Karpas-422 (cell line): Measurements from ENCODE around the gene RACK1. TPM values are rescaled to one million over a fixed set of nuclear protein-coding genes. Genes with fewer than 3 reads are reported as not detected.

Experiments used
- DNase-seq: peaks from one replicate; pipeline ENCODE4 v3.0.0-alpha.2; 2015
- H2AFZ ChIP-seq: fragments of 200-600 bp; sonication (generic); 2 replicates; pipeline ENCODE4 v1.6.1; 2014; ENCODE audit warnings: antibody characterized with exemption, low read length, mixed read lengths
- H3K27ac ChIP-seq: fragments of 200-600 bp; sonication (generic); 2 replicates; pipeline ENCODE4 v1.5.1; 2014; ENCODE audit warnings: mild to moderate bottlenecking, low read length, moderate library complexity
- H3K27me3 ChIP-seq: fragments of 200-600 bp; sonication (generic); 2 replicates; pipeline ENCODE4 v1.6.1; 2014; ENCODE audit warnings: low read length, mixed read lengths
- H3K36me3 ChIP-seq: fragments of 200-600 bp; sonication (generic); 2 replicates; pipeline ENCODE4 v1.6.1; 2014; ENCODE audit warnings: low read length, mixed read lengths; ENCODE audit not compliant: insufficient read depth
- H3K4me1 ChIP-seq: fragments of 200-600 bp; sonication (generic); 2 replicates; pipeline ENCODE4 v1.6.1; 2014; ENCODE audit warnings: mild to moderate bottlenecking, low read length, mixed read lengths
- H3K4me2 ChIP-seq: fragments of 200-600 bp; sonication (generic); 2 replicates; pipeline ENCODE4 v1.6.1; 2014; ENCODE audit warnings: low read length, low read depth, mild to moderate bottlenecking; ENCODE audit not compliant: poor library complexity, severe bottlenecking
- H3K4me3 ChIP-seq: fragments of 200-600 bp; sonication (generic); 2 replicates; pipeline ENCODE4 v1.5.1; 2014; ENCODE audit warnings: mild to moderate bottlenecking, antibody characterized with exemption, low read length, mixed read lengths
- H3K79me2 ChIP-seq: fragments of 200-600 bp; sonication (generic); 2 replicates; pipeline ENCODE4 v1.6.1; 2014; ENCODE audit warnings: mild to moderate bottlenecking, low read length, mixed read lengths
- H3K9ac ChIP-seq: fragments of 200-600 bp; sonication (generic); 2 replicates; pipeline ENCODE4 v1.6.0; 2014; ENCODE audit warnings: low read length
- H3K9me2 ChIP-seq: fragments of 200-600 bp; sonication (generic), shearing (Covaris generic); replicated peaks from 2 replicates; pipeline ENCODE4 v1.6.0; 2014; ENCODE audit warnings: mild to moderate bottlenecking, low read length, moderate library complexity; ENCODE audit not compliant: insufficient read depth
- H3K9me3 ChIP-seq: fragments of 300-700, 200-600 bp; sonication (generic); 2 replicates; pipeline ENCODE4 v1.6.1; 2014; ENCODE audit warnings: low read length, mixed read lengths
- H4K20me1 ChIP-seq: fragments of 200-600 bp; sonication (generic); 2 replicates; pipeline ENCODE4 v1.6.1; 2014; ENCODE audit warnings: mild to moderate bottlenecking, antibody characterized with exemption, low read length, low read depth; ENCODE audit not compliant: insufficient read depth
- total RNA-seq: library from RNA; depleted of rRNA; stranded (reverse); fragments of >200 nt; shearing (Covaris generic); gene quantifications from 2 replicates; pipeline ENCODE4 v1.2.3, GENCODE V29; 2014; ENCODE audit warnings: low replicate concordance

The RACK1 gene
- total RNA-seq, 1 experiment from 2014 or later: 7,026 TPM

- H2AFZ ChIP-seq: no peak overlapping the region
- peaks cover under 1% of the 10 kb centered on the region; the same call in 1 of the 2 replicates for H4K20me1 ChIP-seq
- H3K9me3 ChIP-seq: no peaks in the 10 kb centered on the region
- H3K36me3 ChIP-seq: peaks cover 7% of the 10 kb centered on the region
- peak overlapping the region; percentile 93 for H3K9ac ChIP-seq
- H3K9me2 ChIP-seq: no peaks in the 10 kb centered on the region
- peaks cover 57% of the 10 kb centered on the region for H3K4me1 ChIP-seq
- peak overlapping the region; percentile 88 for H3K4me3 ChIP-seq
- DNase-seq: peak; percentile 48
- no peaks in the 10 kb centered on the region for H3K27me3 ChIP-seq
- peak overlapping the region; percentile 85 for H3K4me2 ChIP-seq
- peaks cover 82% of the 10 kb centered on the region for H3K79me2 ChIP-seq
- peak overlapping the region; percentile 94 for H3K27ac ChIP-seq
Measured at GRCh38 chr5:181248277-181248676, 4.6 kb upstream of the RACK1 start.

DNA sequence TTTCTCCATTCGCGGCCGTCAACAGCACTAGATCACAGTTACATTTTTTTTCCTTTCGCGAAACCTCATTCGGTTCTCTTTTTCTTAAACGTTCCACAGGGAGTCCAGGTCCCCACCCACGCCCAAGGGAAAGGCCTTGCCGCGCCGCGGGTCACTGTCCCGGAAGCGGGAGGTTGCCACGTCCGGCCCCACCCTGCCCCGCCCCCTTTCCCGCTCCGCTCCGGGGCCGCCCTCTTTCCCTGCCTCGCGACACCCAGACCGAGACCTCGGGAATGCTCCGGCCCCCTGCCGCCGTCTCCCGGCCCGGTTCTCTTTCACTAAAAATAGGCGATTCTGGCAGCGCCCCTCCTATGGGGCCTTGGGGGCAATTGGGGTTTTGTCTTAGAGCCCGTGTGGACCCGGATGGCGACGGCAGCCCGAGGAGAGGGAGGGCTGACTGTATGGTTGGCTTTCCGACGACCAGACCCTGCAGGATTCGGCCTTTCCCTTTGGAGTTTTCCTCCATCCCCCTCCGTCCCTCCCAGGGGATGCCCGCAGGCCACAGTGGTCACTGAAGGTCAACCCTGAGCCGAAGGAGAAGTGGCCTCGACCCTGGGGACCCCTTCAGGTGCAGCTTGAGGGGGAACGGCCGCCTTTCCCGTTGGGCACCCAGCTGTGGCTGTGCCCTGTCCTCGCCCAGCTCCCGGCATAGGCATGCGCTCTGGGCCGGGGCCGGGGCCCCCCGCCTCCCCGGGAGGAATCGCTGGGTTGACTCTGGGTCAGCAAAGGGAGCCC, 2.8 kb upstream of the RACK1 start:
- Histone ChIP-seq H3K4me2 (peak overlapping the region; percentile 85), H3K9me2 (no peaks in the 10 kb centered on the region), H3K36me3 (peaks cover 20% of the 10 kb centered on the region), H3K27me3 (no peaks in the 10 kb centered on the region), H3K9ac (peak overlapping the region; percentile 93), H3K4me1 (peaks cover 67% of the 10 kb centered on the region), H3K27ac (peak overlapping the region; percentile 94), H3K9me3 (no peaks in the 10 kb centered on the region), H3K79me2 (peaks cover 84% of the 10 kb centered on the region), H2AFZ (peak overlapping the region; percentile 78; the same call in 1 of the 2 replicates), H4K20me1 (peaks cover 18% of the 10 kb centered on the region), H3K4me3 (peak overlapping the region; percentile 88)
- DNase-seq: peak; percentile 93

GRCh38 chr5:181245427-181246275, 1.9 kb upstream of the RACK1 start:
- no peaks in the 10 kb centered on the region for H3K27me3 ChIP-seq
- no peaks in the 10 kb centered on the region for H3K9me2 ChIP-seq
- H3K36me3 ChIP-seq: peaks cover 25% of the 10 kb centered on the region
- peak overlapping the region; percentile 36; the same call in 1 of the 2 replicates for H2AFZ ChIP-seq
- H3K4me1 ChIP-seq: peaks cover 66% of the 10 kb centered on the region
- H3K4me3 ChIP-seq: peak overlapping the region; percentile 88
- H3K27ac ChIP-seq: peak overlapping the region; percentile 94
- peak; percentile 54 for DNase-seq
- peaks cover 26% of the 10 kb centered on the region for H4K20me1 ChIP-seq
- peak overlapping the region; percentile 93 for H3K9ac ChIP-seq
- H3K4me2 ChIP-seq: peak overlapping the region; percentile 85
- peaks cover 82% of the 10 kb centered on the region for H3K79me2 ChIP-seq
- H3K9me3 ChIP-seq: no peaks in the 10 kb centered on the region

- Histone ChIP-seq H3K79me2 (peaks cover 57% of the 10 kb centered on the region), H3K27ac (peak overlapping the region; percentile 94), H3K9me3 (no peaks in the 10 kb centered on the region), H3K9ac (peak overlapping the region; percentile 93), H3K4me3 (peak overlapping the region; percentile 88), H3K4me2 (peak overlapping the region; percentile 85), H3K4me1 (peaks cover 48% of the 10 kb centered on the region), H3K36me3 (peaks cover 41% of the 10 kb centered on the region), H3K27me3 (no peaks in the 10 kb centered on the region), H3K9me2 (no peaks in the 10 kb centered on the region), H4K20me1 (peaks cover 39% of the 10 kb centered on the region), H2AFZ (no peak overlapping the region)
- peak; percentile 59 for DNase-seq
Measured at GRCh38 chr5:181243018-181243563, 615 bp downstream of the RACK1 start.

- Histone ChIP-seq H3K27ac (peak overlapping the region; percentile 94), H3K4me1 (peaks cover 39% of the 10 kb centered on the region), H3K9me3 (no peaks in the 10 kb centered on the region), H4K20me1 (peaks cover 47% of the 10 kb centered on the region), H3K27me3 (no peaks in the 10 kb centered on the region), H3K9ac (peak overlapping the region; percentile 93), H3K9me2 (no peaks in the 10 kb centered on the region), H2AFZ (no peak overlapping the region), H3K4me3 (peak overlapping the region; percentile 88), H3K36me3 (peaks cover 50% of the 10 kb centered on the region), H3K4me2 (peak overlapping the region; percentile 85), H3K79me2 (peaks cover 47% of the 10 kb centered on the region)
- DNase-seq: no peak
Measured at GRCh38 chr5:181242031-181242451, 1.7 kb downstream of the RACK1 start.

- peak overlapping the region; percentile 88; the same call in 1 of the 2 replicates for H3K4me3 ChIP-seq
- H3K4me1 ChIP-seq: peaks cover 35% of the 10 kb centered on the region
- no peaks in the 10 kb centered on the region for H3K9me2 ChIP-seq
- H4K20me1 ChIP-seq: peaks cover 47% of the 10 kb centered on the region
- H3K27me3 ChIP-seq: no peaks in the 10 kb centered on the region
- H3K9me3 ChIP-seq: no peaks in the 10 kb centered on the region
- peak overlapping the region; percentile 94 for H3K27ac ChIP-seq
- peak overlapping the region; percentile 93 for H3K9ac ChIP-seq
- H3K4me2 ChIP-seq: peak overlapping the region; percentile 85
- H3K79me2 ChIP-seq: peaks cover 42% of the 10 kb centered on the region
- no peak overlapping the region for H2AFZ ChIP-seq
- peaks cover 55% of the 10 kb centered on the region for H3K36me3 ChIP-seq
- DNase-seq: peak; percentile 48
Measured at GRCh38 chr5:181241393-181241975, 2.2 kb downstream of the RACK1 start.

DNA sequence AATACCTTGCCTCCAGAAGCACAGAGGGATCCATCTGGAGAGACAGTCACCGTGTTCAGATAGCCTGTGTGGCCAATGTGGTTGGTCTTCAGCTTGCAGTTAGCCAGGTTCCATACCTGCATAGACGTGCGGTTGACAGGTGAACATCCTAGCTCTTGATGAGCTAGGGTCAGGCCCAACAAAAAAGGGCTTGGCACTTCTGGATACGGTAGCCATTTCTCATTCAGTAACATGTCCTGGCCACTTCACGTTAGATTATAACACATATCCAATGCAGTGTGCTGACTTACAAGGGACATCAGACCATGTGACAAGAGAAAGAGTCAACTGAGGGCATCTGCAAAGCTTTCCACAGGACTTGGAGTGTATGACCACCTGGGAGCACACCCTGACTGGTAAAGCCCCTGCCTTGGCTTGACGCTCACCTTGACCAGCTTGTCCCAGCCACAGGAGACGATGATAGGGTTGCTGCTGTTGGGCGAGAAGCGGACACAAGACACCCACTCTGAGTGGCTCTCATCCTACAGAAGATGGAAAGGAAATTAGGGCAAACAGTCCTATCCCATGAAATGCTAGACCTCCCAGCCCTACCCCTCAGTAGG, 4.5 kb downstream of the RACK1 start:
- Histone ChIP-seq H3K9me2 (no peaks in the 10 kb centered on the region), H3K4me3 (no peak overlapping the region), H3K36me3 (peaks cover 60% of the 10 kb centered on the region), H3K27me3 (no peaks in the 10 kb centered on the region), H3K4me1 (peaks cover 17% of the 10 kb centered on the region), H3K27ac (no peak overlapping the region), H2AFZ (no peak overlapping the region), H3K4me2 (no peak overlapping the region), H3K79me2 (peaks cover 28% of the 10 kb centered on the region), H4K20me1 (peaks cover 47% of the 10 kb centered on the region), H3K9me3 (no peaks in the 10 kb centered on the region), H3K9ac (no peak overlapping the region)
- DNase-seq: peak; percentile 39
